GM12872 (cell line): ENCODE data around the gene CCR5AS.

Source experiments
- TF ChIP-seq, protein P1 (sequence below): IDR thresholded peaks from 3 replicates; pipeline ENCODE4 v1.5.1; 2011; ENCODE audit warnings: low read depth, mild to moderate bottlenecking, low read length, moderate library complexity; ENCODE audit not compliant: insufficient read depth

CCR5AS gene

DNA sequence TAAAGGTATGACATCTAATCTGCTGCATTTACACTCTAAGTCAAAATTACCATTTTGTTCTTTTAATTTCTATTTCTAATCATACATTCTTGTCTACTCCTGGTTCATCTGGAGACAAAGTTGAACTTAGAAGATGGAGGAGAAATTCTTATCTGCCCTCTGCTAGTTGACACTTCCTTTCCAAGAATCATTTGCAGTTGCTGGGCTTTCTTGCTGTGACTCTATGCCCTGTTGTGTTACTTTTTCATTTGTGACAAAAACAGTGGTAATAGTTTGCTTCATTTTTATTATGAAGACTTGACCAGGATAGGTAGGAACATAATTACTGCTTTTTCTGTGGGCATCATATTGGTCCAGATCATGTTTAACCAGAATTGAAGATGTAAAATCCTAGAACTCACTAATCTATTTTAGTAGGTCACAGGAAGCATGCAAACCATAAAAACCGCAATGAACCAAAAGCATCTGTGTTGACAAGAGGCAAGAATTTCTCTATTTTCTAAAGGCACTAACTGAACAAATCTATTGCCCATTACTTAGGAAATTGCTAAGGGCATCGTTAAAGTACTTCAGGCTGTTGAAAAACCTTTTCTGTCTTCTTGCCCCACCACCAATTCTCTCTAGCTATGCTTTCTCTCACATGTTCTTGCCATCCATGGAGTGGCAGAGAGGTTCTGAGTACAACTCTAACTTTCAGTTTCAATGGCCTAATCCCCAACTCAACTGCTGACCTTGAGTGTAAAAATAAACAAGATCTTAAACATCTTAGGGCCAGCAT is 57.2 kb downstream of the CCR5AS start:
- TF ChIP-seq, protein P1, sequence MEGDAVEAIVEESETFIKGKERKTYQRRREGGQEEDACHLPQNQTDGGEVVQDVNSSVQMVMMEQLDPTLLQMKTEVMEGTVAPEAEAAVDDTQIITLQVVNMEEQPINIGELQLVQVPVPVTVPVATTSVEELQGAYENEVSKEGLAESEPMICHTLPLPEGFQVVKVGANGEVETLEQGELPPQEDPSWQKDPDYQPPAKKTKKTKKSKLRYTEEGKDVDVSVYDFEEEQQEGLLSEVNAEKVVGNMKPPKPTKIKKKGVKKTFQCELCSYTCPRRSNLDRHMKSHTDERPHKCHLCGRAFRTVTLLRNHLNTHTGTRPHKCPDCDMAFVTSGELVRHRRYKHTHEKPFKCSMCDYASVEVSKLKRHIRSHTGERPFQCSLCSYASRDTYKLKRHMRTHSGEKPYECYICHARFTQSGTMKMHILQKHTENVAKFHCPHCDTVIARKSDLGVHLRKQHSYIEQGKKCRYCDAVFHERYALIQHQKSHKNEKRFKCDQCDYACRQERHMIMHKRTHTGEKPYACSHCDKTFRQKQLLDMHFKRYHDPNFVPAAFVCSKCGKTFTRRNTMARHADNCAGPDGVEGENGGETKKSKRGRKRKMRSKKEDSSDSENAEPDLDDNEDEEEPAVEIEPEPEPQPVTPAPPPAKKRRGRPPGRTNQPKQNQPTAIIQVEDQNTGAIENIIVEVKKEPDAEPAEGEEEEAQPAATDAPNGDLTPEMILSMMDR: no peak

DNA sequence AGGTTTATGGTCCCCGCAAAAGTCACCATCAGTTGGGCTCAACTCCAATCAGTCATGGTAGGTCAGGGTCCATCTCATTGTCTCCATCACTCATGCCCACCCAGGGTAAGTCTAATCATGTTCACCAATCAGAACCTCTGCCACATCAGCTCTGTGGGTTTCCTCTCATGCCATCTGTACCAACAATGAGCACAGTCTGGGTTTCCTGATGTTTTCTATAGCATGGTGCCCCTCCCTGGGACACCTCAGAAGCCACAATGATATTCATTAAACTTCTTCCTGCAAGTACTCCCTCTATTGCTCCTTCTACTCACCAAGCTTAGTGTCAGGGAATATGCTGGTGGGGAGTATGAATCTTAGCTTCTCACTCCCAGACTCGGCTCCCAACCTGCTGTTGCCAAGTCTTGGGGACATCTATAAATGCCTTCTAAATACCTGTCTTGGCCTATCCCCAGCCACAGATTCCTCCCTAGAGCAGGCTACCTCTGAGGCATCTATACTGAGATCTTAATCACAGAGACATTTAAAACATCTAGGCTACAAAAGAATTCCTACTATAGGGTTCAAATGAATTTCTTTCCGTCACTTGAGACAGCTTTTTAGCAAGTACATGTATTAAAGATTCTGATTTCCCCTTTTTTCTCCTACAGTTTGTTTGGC is 57.9 kb downstream of the CCR5AS start:
- TF ChIP-seq, protein P1: no peak

DNA sequence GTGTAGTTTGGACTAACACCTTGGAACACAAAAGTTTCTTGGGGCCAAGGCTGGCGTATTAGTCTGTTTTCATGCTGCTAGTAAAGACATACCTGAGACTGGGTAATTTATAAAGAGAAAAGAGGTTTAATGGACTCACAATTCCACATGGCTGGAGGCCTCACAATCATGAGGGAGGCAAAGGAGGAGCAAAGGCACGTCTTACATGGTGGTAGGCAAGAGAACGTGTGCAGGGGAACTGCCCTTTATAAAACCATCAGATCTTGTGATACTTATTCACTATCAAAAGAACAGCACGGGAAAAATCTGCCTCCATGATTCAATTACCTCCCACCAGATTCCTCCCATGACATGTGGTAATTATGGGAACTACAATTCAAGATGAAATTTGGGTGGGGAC is 62.4 kb downstream of the CCR5AS start:
- TF ChIP-seq, protein P1: no peak

DNA sequence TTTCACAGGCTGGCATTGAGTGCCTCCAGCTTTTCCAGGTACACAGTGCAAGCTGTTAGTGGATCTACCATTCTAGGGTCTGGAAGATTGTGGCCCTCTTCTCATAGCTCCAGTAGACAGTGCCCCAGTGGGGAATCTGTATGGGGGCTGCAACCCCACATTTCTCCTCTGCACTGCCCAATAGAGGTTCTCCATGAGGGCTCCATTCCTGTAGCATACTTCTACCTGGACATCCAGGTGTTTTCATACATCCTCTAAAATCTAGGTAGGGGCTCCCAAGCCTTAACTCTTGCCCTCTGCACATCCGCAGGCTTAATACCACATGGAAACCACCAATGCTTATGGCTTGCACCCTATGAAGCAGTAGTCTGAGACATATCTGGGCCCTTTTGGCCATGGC is 68.0 kb downstream of the CCR5AS start:
- TF ChIP-seq, protein P1: no peak

DNA sequence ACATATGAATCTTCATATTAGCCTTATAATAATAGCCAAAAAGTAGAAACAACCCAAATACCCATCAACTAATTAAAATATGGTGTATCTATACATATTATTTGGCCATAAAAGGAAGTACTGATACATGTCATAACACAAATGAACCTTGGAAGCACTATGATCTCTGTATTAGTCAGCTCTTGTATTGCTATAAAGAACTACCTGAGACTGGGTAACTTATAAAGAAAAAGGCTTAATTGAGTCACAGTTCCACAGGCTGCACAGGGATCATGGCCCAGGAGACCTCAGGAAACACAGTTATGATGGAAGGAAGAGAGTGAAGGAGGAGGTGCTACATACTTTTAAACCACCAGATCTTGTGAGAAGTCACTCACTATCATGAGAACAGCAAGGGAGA is 69.0 kb downstream of the CCR5AS start:
- TF ChIP-seq, protein P1: no peak

DNA sequence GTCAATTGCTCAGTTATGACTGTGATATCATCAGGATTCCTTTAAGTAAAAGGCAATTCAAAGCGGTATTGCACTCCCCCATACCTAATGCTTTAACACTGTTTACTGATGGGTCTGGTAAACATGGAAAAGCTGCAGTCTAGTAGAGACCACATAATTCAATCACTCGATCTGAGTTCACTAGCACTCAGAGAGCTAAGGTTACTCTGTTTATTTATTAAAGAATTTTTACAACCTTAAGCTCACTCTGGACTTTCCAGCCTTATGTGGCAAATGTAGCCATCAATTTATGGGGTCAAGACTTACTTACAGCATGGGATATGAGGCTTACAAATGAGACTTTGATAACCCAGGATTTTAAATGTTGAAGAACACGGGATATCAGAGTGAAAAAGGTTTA is 71.3 kb downstream of the CCR5AS start:
- TF ChIP-seq, protein P1: no peak

DNA sequence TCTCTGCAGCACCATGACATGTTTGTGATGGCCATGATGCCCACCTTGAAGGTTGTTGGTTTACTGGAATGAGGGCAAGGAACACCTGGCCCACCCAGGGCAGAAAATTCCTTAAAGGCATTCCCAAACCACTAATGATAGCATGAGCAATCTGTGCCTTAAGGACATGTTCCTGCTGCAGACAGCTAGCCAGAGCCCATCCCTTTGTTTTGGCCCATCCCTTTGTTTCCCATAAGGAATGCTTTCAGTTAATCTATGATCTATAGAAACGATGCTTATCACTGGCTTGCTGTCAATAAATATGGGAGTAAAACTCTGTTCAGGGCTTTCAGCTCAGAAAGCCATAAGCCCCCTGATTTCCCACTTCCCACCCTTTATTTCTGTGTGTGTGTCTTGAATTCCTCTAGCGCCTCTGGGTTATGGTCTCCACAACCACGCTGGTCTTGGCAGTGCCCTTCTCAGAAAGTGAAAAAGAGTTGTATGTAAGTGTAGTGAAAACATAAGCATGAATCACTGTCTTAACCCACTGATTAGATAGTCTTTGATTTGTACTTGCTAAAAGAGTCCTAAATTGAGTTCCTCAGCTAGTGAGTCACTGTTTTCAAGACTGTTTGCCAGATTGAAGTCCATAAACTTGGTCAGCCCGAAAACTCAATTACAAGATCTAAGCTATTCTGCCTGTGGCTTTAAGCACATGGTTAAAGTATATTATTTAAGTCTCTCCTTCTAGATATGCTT is 72.0 kb downstream of the CCR5AS start:
- TF ChIP-seq, protein P1: no peak
